GM19351 (cell line): ENCODE measurements around the gene ZNF385D.
"Not testable (repeated sequence)": the region's sequence is repeated elsewhere in the genome, so short reads cannot be mapped to it uniquely, and the experiment has no call there.

Source experiments
- ATAC-seq: cut with Tn5 transposase; IDR thresholded peaks from one replicate; pipeline ENCODE4 v1.9.1; 2021; ENCODE audit warnings: mild to moderate bottlenecking, moderate library complexity; ENCODE audit not compliant: unreplicated experiment

Gene ZNF385D

DNA sequence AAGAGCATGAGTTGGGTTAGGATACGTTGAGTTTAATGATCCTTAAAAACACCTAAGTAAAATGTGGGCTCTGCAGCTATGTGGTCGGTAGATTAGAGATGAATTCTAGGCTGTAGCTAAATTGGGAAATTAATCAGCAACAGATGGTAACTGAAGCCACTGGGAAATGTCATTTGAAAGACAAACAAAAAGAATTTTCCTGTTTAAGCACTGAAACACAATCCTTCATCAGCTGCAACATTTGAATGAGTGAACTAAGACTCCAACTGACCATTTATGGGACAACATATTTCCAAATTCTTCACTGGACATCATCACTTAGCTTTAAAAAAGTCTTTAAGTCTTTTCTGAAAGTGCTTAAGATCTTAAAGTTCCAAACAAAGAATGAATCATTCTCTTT lies 226.9 kb downstream of the ZNF385D start:
- no peak for ATAC-seq

DNA sequence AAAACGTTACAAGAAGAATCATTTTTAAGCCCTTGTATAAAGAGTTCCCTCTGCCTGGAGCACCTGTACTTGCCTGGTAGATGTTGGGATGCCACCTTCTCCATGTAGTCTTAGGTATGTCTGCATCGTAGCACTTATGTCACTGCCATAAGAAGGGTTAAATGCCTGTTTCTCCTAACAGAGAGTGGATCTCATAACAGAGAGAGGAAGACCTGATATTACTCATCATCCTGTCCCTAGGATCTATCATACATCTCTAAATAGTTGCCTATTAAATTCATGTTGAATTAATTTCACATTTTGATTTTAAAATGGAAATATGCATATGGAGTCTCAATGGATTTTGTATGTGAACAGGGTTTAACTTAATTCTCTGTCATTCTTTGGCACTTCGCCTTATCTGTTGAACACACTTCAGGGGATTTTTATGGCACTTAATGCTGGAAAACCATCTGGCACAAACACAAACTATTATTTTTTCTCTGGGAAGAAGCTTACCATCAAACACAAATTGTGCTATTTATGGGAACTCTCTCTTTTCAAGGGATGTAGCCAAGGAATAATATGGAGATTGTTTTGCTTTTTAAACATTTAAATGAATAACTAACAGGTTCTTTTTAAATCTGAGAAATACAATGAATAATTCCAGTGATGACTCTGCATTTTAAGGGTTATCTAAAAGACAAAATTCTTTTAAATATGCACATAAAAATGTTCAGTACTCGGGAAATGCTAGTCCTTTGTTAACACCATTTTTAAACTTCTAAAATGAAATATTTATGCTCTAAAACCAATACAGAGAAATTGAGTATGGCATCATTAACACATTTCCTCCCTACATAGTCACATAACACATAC lies 230.7 kb downstream of the ZNF385D start:
- no peak for ATAC-seq

DNA sequence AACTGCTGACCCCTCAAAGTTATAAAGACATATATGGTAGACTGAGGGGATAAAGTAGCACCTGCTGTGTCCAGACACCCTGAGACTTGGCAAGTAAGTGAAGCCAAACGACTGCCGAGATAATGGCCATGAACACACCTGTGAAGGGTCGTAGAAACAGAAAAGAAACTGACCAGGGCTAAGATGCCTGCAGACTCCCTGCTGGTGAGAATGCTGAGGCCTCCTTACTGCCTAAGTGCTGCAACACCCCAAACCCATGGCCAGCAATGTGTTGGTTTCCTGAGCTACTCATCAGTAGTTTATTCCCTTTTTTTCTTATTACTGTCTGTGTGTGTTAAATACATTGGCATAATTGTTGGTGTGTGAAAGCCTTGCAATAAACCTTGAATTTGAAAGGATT lies 233.8 kb downstream of the ZNF385D start:
- ATAC-seq, result no peak

DNA sequence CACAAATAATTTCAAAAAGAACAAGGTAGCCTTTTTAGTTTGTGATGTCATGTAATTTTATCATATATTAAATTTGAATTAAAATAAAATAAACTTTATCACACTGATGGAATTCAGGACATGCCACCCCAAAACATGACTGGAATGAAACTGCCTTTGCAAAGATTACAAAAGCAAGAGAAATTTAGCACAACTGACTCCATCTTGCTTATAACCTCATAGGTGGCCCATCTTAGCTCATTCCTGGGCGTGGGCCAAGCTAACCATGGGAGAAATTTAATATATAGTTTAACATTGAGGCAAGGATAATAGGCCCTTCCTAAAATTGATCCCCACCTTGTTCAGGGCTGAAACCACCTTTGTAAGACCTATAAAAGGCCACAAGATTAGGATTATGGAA lies 235.6 kb downstream of the ZNF385D start:
- ATAC-seq, result no peak

DNA sequence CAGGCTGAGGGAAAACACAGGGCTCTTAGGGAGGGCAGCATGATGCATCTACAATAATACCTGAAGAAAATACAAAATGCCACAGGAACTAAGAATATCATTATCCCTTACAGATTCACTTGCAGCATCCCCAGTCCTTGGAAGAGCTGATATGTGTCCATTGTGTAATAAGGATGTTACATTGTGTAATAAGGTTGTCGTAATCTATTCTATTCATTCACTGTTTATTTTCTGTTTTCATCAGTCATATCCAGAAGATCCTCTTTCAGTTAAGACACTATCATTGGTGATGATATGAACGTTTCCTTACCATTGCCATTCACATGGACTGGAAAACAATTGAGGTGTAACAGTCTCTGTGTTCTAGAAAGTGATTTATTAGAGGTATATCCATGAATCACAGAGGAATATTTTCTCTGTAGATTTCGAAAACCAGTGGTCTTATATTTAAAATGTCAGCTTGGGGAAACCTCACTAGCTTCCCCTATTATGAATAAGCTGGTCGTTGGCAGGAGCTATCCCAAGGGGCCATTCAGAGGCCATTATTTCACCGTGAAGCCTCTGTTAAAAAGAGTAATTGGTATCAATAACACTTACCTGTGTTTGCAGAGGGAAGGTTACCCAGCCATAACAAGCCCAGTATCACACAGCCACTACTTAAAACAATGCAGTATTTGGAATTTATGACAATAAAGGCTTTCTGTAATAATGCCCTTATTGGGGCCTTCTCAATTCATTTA lies 241.1 kb downstream of the ZNF385D start:
- ATAC-seq, result no peak

DNA sequence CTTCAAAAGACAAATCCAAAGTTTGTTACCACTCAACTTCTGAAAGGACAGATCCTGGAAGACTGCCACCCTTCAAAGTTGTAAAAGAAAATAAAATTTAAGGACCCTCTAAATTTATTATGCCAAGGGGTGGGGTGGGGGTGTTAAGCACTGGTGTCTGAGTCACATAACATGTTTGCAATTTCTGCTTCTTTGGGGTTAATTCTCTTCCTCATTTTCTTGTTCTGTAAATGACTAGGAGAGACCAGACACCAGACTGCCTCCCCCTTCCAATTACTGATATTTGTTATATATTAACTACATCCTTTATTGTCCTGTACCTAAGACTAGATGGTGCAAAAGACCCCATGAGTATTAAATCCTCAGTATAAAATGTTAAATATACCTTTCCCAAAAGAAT lies 242.8 kb downstream of the ZNF385D start:
- ATAC-seq, result no peak

DNA sequence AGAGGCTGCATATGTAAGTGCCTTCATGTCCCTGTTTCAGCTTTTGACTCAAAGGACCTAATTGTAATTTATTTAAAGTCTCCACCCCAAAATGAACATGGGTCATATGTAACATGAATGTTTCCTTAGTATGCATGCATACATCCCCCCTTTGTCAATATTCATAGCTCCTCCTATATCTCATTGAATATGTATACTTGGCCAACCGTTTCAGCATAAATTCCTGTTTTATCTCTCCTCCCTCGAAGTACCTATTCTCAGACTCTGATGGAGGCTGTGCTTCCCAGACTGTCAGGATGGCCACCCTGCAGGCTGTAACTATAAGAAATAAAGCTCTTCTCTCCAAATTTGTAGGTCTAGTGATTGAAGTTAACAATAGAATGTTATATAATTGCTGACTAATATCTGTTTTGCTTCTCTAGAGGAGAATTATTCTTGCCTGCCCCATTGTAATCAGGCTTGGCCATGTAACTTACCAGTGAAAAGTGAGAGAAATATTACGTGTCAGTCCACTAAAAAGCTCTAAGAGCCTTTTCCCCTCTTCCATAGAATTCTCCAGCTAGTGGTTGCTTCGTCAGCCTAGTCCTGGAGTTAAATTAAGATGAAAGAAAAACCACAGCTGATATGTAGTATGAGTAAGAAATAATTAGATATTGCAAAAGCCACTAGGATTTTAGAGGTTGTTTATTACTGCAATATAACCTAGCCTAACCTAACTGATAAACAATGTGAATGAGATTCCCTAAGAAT lies 245.1 kb downstream of the ZNF385D start:
- ATAC-seq, result no peak

DNA sequence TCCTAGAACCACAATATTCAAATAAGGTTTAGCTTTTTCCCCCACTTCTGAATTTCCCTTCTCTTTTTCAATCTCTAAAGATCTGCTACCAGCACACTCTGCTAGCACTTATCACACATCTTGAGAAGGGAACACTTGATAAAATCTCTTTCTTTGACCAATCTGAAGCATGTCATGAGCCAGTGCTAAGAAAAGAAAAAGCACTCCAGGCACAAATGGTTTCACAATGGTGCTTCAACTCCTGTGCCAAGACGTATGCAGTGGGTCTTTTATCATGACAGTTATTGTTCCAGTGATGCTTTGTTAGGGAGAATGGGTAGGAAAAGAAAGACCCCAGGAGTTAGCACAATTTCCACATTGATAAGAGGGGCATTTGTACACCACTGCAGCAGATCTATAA lies 248.4 kb downstream of the ZNF385D start:
- no peak for ATAC-seq

DNA sequence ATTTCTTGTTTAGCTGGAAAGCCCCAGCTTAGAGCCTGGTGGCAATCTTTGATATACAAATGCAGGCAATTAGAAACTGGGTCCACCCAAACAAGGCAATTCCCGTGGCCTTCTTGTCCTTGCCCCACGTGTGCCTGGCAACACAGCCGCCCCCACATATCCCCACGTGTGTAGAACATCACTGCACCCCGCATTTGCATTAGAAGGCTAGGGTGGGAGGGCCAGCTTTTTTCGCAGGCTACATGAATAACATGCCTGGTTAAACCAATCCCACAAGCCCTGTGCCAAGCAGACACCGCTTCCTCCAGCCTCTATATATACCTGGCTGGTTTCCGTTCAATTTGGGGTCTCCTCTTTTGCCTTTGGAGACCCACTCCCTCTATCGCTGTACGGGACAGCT lies 250.2 kb downstream of the ZNF385D start:
- ATAC-seq, result no peak

DNA sequence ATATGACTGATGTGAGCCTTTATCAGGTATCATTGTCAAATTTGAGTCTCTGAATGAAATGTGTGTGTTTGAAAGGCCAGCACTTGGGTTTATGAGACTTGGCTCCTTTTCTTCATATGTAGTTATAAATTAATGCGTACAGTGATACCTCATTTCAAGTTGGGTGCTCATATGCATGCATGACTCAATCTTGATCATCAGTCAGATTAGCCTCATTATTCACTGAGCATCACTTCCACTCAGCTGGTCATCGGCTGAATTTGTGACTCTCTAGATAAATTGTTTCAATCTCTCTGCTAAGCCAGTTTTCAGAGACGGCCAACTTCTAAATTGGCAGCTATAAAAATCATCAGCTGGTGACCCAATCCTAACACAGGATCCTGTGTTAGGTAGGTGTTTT lies 260.3 kb downstream of the ZNF385D start:
- not testable (repeated sequence) for ATAC-seq

DNA sequence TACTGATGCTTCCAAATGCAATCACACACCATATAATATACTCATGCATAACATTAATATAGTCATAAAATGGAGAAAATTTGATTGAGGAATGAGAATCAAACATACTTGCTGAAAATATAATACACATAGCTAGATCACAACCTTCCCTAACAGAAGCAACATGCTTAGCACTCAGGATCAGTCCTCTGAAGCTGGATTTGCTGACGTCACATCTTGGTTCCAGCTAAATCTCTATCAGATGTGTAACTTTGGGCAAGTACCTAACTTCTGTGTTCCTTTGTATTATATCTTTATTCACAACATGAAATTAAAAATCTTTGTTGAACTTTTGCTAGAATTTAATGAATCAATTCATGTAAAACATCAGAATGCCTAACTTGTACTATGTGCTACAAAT lies 263.5 kb downstream of the ZNF385D start:
- ATAC-seq, result no peak

DNA sequence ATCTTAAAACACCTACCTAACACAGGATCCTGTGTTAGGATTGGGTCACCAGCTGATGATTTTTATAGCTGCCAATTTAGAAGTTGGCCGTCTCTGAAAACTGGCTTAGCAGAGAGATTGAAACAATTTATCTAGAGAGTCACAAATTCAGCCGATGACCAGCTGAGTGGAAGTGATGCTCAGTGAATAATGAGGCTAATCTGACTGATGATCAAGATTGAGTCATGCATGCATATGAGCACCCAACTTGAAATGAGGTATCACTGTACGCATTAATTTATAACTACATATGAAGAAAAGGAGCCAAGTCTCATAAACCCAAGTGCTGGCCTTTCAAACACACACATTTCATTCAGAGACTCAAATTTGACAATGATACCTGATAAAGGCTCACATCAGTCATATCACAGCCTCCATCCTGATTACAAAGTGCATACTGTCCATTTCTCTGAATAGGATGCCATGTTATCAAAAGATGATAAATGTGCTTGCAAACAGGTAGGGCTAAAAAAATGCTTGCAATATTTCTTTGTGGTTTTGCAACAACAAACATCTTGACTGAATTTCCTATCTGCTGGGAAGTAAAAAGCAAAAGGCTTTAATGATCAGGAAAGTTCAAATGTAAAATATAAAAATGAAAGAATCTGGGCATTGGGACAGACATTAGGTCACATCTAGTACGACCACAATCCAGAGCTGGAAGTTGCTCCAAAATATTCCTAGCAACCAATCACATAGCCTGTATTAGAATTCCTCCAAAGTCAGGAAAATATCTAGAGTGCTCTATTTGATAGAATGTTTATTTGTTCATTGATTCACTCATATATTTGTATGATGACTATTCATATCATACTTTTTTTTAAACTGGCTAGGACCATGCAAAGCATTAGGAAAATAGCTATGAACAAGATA lies 264.7 kb downstream of the ZNF385D start:
- ATAC-seq, result not testable (repeated sequence)

DNA sequence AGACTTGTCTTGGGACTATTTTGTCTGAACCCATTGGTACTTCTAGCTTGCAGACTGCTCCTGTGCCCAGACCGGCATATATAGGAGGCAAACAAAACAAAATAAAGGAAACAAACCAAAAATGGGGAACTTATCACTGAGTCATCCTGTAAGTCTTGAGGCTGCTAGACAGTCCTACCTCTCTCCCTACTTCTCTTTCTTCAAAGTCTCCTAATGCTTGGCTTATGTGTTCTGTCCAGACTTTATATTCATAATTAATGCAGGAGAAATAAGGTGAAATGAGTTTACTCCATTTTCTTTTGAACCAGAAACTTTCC lies 266.2 kb downstream of the ZNF385D start:
- peak; percentile 23 for ATAC-seq

DNA sequence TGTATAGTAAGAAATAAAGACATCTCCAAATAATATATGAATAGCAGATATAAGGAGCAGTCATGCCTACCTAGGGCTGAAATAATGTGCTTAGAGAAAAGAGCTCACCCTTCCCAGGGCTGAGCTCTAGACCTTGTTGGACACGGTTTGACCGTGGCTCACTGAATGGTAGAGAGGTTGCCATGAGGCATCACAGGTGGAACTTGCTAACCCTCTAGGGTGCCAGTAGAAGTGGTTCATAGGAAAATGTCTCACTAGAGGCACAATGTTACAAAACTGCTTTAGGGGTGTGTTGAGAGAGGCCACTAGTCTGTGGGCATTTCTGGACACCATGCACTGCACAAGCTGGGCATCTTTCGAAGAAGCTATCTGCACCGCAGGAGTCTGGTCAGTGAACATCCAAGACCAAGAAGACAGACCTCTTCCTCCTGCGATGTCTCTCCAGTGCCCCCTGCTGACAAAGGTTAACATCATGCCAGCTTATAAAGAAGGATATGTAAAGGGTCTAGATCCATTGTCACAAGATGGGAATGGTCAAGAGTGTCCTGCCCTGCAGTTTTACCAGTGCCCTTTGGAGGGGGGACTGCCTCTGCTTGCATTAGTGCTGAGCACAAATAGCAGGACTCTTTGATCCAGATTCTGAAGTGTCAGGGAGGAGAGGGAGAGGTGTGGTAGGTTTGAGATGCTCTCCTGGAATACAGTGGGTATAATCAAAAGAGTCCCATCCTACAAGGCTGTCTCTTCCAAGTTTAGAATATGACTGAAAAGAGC lies 266.8 kb downstream of the ZNF385D start:
- ATAC-seq, result peak; percentile 87

DNA sequence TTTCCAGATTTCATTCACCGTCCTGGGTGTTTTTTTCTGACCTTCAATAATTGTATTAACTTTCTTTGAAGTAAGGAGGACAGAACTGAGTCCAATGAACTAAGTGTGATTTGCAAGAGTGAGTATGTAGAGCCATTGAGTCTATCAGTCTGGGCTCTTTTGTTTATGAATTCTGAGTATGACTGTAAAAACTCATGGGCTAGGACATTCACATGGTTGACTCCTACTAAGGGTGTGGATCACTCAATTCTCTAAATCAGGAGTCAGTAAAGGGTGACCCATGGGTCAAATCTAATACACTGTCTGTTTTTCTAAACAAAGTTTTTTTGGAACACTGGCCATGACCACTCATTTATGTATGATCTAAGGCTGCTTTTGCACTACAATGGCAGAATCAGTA lies 269.0 kb downstream of the ZNF385D start:
- no peak for ATAC-seq

DNA sequence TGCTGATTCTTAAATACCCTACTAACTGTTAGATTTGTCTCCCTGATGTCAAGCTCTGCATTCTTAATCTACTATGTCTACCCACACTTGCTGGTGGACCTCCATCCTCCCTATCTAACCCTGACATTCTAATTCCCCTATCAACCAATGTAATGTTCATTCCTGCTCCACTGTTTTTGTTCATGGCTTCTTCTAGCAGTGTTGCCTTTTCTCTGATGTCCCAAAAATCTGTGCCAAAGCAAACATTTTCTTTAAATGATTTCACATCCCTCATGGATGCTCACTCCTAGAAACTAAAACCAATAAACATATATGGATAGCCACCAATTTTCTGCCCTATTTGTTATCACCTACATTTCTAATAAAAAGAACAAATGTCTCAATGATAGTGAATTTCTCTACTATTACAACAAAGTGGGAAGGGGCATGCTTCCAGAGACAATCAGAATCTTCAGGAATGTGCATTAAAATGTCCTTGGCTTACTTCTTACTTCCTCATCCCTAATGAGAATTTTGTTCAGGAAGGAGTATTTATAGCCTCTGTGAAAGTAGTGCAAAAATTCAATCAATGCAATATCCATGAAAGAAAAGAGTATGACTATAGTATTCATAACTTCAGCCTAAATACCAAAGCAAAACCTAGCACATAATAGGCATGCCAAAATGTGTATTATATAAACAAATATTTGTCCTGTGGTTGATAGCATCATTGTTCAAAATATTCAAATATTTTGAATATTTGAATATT lies 273.3 kb downstream of the ZNF385D start:
- ATAC-seq, result no peak

DNA sequence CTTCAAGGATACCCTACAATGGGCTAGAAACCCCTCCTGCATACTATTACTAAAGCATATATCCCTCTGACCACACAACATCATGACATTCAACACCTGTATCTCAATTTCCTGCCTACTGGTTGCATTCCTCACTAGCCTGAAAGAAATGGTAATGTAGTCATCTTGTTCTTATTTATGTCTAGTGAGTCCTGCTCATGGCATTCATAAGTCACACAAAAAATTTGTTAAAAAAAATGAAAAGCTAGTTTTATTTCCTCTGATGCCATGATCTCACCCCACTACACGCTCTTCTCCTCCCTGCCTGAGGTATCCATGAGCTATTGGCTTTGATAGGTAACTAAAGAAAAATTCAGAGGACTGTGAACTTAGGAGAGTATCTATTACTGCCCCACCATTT lies 284.5 kb downstream of the ZNF385D start:
- ATAC-seq, result no peak

DNA sequence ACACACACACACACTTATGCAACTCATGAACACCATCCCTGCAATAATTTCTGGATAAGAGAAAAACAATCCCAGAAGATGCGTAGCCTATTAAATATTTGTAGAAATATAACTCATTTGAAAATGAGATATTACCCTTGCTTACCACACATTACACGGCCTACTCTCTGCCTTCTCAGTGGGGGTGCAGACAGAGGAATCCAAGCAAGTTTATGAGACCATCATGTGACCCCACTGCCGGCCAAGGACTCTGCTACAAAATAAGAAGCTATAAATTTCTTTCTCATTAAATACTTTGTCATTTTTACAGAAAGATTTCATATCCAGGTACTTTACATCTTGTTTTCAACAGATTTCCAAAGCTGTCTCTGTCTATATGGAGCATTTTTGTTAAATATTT lies 286.3 kb downstream of the ZNF385D start:
- no peak for ATAC-seq

DNA sequence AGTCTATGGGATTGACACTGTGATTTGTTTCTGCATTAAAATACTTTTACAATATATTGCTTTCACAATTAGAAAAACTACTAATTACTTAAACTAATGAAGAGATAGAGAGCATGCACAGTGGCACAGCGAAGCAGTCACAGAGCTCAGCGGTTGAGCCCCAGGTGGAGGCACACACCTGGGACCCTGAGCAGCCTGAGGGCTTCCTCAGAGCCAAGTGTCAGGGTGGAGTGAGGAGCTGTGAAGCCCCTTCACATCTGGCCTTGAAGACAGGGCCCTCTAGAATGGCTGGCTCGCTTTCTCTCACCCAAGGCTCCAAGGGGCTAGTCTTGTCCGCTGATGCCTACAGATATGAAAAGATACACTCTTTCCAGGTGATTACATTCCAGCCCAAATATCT lies 287.7 kb downstream of the ZNF385D start:
- no peak for ATAC-seq
